ENCODE results near the gene WWOX. TPM values are rescaled to one million over a fixed set of nuclear protein-coding genes. Genes with fewer than 3 reads are reported as not detected.

Gene WWOX
- total RNA-seq, 6 experiments from 2014 or later: 13.0 to 24.3 (median 16.5) TPM

DNA sequence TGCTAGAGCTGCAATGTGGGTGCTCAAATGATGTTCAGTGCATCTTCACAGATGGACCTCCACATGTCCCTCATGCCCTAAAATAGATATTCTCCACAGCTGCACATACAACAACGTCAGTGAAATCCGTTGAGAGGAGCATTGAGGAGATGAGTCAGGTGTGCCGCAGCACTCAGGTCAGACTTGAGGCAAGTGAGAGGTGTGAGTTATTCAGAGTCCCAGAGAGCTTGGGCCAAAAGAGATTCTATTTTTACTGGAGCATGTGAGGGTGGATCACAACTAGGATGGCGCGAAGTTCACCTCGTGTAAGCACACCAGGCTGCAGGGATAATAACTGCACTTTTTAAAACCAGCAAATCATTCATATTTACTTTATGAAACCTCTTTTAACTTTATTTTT, 855.8 kb downstream of the WWOX start:
- no peak for TF ChIP-seq POLR2A (IDR thresholded peaks at IDR 0.05)
- H3K9me3 ChIP-seq: no peaks in the 10 kb centered on the region
- WGBS (ENCODE audit: insufficient coverage, low coverage, low lambda C conversion rate, missing lambda C conversion rate): 92% methylated on average over 4 of the region's 6 CpGs
- H3K4me1 ChIP-seq: no peaks in the 10 kb centered on the region
- no peak overlapping the region for H3K4me3 ChIP-seq
- H3K27ac ChIP-seq: no peak overlapping the region
- ATAC-seq: no peak
- intact Hi-C loops (cut with DNase I): no loop called here
- H3K36me3 ChIP-seq: no peaks in the 10 kb centered on the region
- DNase-seq: no peak
- H3K27me3 ChIP-seq: no peaks in the 10 kb centered on the region

DNA sequence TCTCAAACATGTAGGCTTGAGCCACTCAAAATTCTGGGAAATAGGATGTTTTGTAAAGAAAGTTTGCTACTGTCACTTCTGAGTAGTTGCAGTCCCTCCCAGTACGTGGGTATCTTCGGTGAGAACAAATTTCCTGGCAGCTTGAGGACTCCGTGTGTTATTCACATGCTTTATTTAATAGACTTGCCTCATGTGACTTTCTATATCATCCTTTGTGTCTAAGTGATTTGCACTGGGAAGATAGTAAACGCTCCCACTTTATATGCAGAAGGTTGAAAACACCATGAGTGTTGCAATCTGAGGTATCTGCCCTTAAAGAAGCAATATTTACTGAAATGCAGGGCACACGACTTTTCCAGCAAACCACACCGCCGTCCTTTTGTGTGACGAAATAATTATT, 857.4 kb downstream of the WWOX start:
- H3K36me3 ChIP-seq: no peaks in the 10 kb centered on the region
- intact Hi-C loops (cut with DNase I): no loop called here
- no peak for TF ChIP-seq POLR2A (IDR thresholded peaks at IDR 0.05)
- no peak for TF ChIP-seq CTCF (IDR thresholded peaks at IDR 0.05)
- no peaks in the 10 kb centered on the region for H3K4me1 ChIP-seq
- WGBS (ENCODE audit: insufficient coverage, low coverage, low lambda C conversion rate, missing lambda C conversion rate): 66% methylated on average over 8 of the region's 8 CpGs
- ATAC-seq (no peak), DNase-seq (no peak)
- H3K27ac ChIP-seq: no peak overlapping the region
- no peaks in the 10 kb centered on the region for H3K9me3 ChIP-seq
- H3K4me3 ChIP-seq: no peak overlapping the region
- no peaks in the 10 kb centered on the region for H3K27me3 ChIP-seq

GRCh38 chr16:78957317-78958100, 858.1 kb downstream of the WWOX start:
- 78% methylated on average over 14 of the region's 15 CpGs for WGBS (ENCODE audit: insufficient coverage, low coverage, low lambda C conversion rate, missing lambda C conversion rate)
- no peak overlapping the region for H3K27ac ChIP-seq
- H3K9me3 ChIP-seq: no peaks in the 10 kb centered on the region
- H3K4me1 ChIP-seq: no peaks in the 10 kb centered on the region
- no peaks in the 10 kb centered on the region for H3K36me3 ChIP-seq
- intact Hi-C loops (cut with DNase I): no loop called here
- ATAC-seq: no peak
- TF ChIP-seq CTCF (IDR thresholded peaks at IDR 0.05) (no peak), POLR2A (IDR thresholded peaks at IDR 0.05) (no peak)
- H3K27me3 ChIP-seq: no peaks in the 10 kb centered on the region
- H3K4me3 ChIP-seq: no peak overlapping the region
- DNase-seq: no peak

GRCh38 chr16:78961464-78961863, 862.0 kb downstream of the WWOX start:
- Histone ChIP-seq H3K4me1 (no peaks in the 10 kb centered on the region), H3K27me3 (no peaks in the 10 kb centered on the region), H3K9me3 (no peaks in the 10 kb centered on the region), H3K27ac (no peak overlapping the region), H3K4me3 (no peak overlapping the region), H3K36me3 (no peaks in the 10 kb centered on the region)
- DNase-seq (no peak), ATAC-seq (no peak)
- intact Hi-C loops (cut with DNase I): no loop called here
- TF ChIP-seq CTCF (IDR thresholded peaks at IDR 0.05) (no peak), POLR2A (IDR thresholded peaks at IDR 0.05) (no peak)
- WGBS (ENCODE audit: insufficient coverage, low coverage, low lambda C conversion rate, missing lambda C conversion rate): 90% methylated on average over 2 of the region's 2 CpGs

- Histone ChIP-seq H3K4me1 (no peaks in the 10 kb centered on the region), H3K27me3 (no peaks in the 10 kb centered on the region), H3K27ac (no peak overlapping the region), H3K4me3 (no peak overlapping the region), H3K9me3 (no peaks in the 10 kb centered on the region), H3K36me3 (no peaks in the 10 kb centered on the region)
- WGBS (ENCODE audit: insufficient coverage, low coverage, low lambda C conversion rate, missing lambda C conversion rate): 61% methylated on average over 2 of the region's 2 CpGs
- DNase-seq (no peak), ATAC-seq (no peak)
- TF ChIP-seq POLR2A (IDR thresholded peaks at IDR 0.05) (no peak), CTCF (IDR thresholded peaks at IDR 0.05) (no peak)
- intact Hi-C loops (cut with DNase I): no loop called here
These were observed 863.0 kb downstream of the WWOX start for GRCh38 chr16:78962457-78962929.

Measured in right lobe of liver (tissue), 6 donors.